Activated CD4-positive, alpha-beta memory T cell treated with anti-CD3 and anti-CD28 coated beads for 36 hours (primary cell): ENCODE results near the gene NEK11. TPM values are rescaled to one million over a fixed set of nuclear protein-coding genes. Genes with fewer than 3 reads are reported as not detected.

Experiments
- CTCF ChIA-PET: fragments of 350-600 bp; sonication (Branson Sonifier 250); formaldehyde crosslinking; loops from one replicate; lab custom pipeline; 2021; ENCODE audit warnings: antibody characterized with exemption, inconsistent platforms; lab: Charles Lee
- POLR2A ChIA-PET: fragments of 350-600 bp; sonication (Branson Sonifier 250); formaldehyde crosslinking; loops from one replicate; lab custom pipeline; 2021; ENCODE audit warnings: antibody characterized with exemption; lab: Charles Lee
- DNase-seq: peaks from one replicate; pipeline ENCODE4 v3.0.0-alpha.2; 2020
- H3K27ac Mint-ChIP-seq: one replicate; pipeline ENCODE4 v1.8.0; 2021; ENCODE audit warnings: mixed read lengths
- H3K27me3 Mint-ChIP-seq: one replicate; pipeline ENCODE4 v1.8.0; 2021; ENCODE audit warnings: mixed read lengths
- H3K36me3 Mint-ChIP-seq: one replicate; pipeline ENCODE4 v1.8.0; 2021; ENCODE audit warnings: mixed read lengths
- H3K4me1 Mint-ChIP-seq: one replicate; pipeline ENCODE4 v1.8.0; 2021; ENCODE audit warnings: low read depth, mixed read lengths
- H3K4me3 Mint-ChIP-seq: one replicate; pipeline ENCODE4 v1.8.0; 2021; ENCODE audit warnings: mild to moderate bottlenecking, mixed read lengths
- H3K9me3 Mint-ChIP-seq: one replicate; pipeline ENCODE4 v1.8.0; 2021; ENCODE audit warnings: mixed read lengths
- intact Hi-C: fragments of 100-400 bp; cut with micrococcal nuclease; formaldehyde crosslinking; loops from one replicate; pipeline ENCODE4 v1.15.1; 2023
- total RNA-seq, 2 experiments: library from RNA; stranded (reverse); gene quantifications; one replicate each; pipeline ENCODE4 v1.2.3, GENCODE V29; 2021

Gene NEK11
- total RNA-seq, 2 experiments from 2014 or later: 1.2 to 1.3 TPM

DNA sequence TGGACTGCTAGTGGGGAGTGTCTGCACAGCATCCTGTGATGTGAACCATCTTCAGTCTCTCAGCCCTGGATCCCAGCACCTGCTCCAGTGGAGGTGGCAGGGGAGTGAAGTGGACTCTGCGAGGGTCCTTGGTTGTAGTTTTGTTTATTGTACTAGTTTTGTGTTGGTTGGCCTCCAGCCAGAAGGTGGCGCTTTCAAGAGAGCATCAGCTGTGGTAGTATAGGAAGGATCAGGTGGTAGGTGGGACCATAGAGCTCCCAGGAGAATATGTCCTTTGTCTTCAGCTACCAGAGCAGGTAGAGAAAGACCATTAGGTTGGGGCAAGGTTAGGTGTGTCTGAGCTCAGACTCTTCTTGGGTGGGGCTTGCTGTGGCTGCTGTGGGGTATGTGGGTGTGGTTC, 20.9 kb downstream of the NEK11 start:
- no peak overlapping the region for H3K27ac Mint-ChIP-seq
- no peaks in the 10 kb centered on the region for H3K27me3 Mint-ChIP-seq
- H3K4me3 Mint-ChIP-seq: no peak overlapping the region
- intact Hi-C loops: no loop called here
- H3K4me1 Mint-ChIP-seq: peaks cover 8% of the 10 kb centered on the region
- ChIA-PET POLR2A (no interaction called here), CTCF (interaction anchor here (0.5 to 0.6 kb wide), 2 partner anchors 324 to 979 kb away, joined by 3 read pairs; no protein-coding TSS in a partner anchor)
- no peak for DNase-seq
- peaks cover 24% of the 10 kb centered on the region for H3K36me3 Mint-ChIP-seq
- H3K9me3 Mint-ChIP-seq: peaks cover 31% of the 10 kb centered on the region

DNA sequence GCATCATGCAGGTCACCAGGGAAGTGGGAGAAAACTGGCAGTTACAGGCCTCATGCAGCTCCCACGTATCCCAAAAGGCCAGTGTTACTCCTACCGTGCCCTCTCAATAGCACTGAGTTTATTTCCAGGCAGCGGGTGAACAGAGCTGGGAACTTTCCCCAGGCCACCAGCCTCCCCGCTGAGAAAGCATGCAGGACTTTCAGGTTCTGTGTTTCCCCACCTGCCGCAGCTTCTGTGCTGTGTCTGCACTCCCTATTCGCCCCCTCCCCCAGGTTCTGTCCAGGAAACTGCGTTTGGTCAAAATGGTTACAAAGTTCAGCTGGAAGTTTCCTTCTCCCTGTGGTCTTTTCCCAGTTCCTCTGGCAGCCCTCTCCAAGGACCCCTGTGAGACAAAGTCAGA, 21.4 kb downstream of the NEK11 start:
- intact Hi-C loops: no loop called here
- Mint-ChIP-seq H3K4me3 (no peak overlapping the region), H3K27me3 (no peaks in the 10 kb centered on the region), H3K36me3 (peaks cover 24% of the 10 kb centered on the region), H3K4me1 (peaks cover 4% of the 10 kb centered on the region), H3K9me3 (peaks cover 31% of the 10 kb centered on the region), H3K27ac (no peak overlapping the region)
- DNase-seq: no peak
- CTCF ChIA-PET: interaction anchor here (0.5 kb wide), 1 partner anchor 979 kb away, joined by 3 read pairs; no protein-coding TSS in a partner anchor
- POLR2A ChIA-PET: no interaction called here

DNA sequence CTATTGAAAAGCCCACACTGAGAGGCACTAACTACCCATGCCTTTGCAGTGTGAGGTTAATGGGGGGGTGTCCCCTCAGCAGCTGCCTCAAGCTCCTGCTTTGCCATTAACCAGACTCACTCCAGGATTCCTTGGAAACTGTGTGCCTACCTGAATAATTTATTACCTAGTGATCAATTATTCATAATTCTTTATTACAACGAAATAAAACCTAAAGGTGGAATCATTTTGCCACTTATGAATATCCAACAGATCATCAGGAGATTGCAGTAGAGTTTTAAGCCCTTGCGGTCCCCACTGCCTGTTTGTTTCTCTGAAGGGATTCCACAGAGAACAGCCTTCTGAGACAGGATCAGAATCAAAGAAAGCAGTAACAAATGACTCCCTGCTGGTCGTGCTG, 23.3 kb downstream of the NEK11 start:
- ChIA-PET POLR2A (no interaction called here), CTCF (no interaction called here)
- Mint-ChIP-seq H3K36me3 (peaks cover 8% of the 10 kb centered on the region), H3K9me3 (peaks cover 12% of the 10 kb centered on the region), H3K27me3 (no peaks in the 10 kb centered on the region), H3K4me1 (no peaks in the 10 kb centered on the region), H3K4me3 (no peak overlapping the region), H3K27ac (no peak overlapping the region)
- DNase-seq: no peak
- intact Hi-C loops: no loop called here

DNA sequence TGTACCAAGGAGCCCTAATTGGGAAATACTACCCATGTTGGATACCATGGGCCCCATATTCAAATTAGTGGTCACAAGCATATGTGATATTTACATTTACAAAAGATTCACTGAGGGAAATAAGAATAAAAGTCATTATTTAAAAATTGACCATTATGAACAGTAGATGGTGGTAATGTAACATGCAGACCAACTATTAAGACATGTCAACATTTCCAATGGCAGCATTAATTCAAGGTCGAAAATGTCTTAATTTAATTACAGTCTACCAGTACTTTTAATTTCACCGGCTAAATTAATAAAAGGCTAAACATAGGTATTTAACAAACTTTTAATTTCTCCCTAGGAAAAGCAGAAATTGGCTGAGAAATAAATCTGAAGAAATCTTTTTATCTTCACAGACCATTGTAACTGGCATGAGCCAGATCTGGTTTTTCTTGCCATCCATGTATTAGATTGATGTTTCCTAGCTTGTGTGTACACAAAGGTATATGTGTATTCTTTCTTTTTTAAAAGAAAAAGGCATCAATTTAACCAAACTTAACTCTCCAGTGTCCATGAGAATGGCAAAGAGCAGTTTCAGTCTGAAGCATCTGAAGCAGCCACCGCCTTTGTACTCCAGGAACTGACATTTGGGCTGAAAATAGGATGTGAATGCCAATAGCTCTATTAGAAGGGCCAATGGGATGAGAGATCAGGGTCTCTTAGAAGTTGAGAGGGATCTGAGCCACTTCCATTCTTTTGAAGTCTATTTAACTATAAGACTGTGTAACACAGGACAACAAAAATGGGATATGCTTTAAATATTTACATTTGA, 26.6 kb downstream of the NEK11 start:
- H3K4me3 Mint-ChIP-seq: no peak overlapping the region
- CTCF ChIA-PET: interaction anchor here (1.0 kb wide), 1 partner anchor 20 kb away, joined by 5 read pairs; no protein-coding TSS in a partner anchor
- intact Hi-C loops: no loop called here
- no peaks in the 10 kb centered on the region for H3K27me3 Mint-ChIP-seq
- no peaks in the 10 kb centered on the region for H3K4me1 Mint-ChIP-seq
- H3K9me3 Mint-ChIP-seq: no peaks in the 10 kb centered on the region
- no peak for DNase-seq
- POLR2A ChIA-PET: no interaction called here
- no peak overlapping the region for H3K27ac Mint-ChIP-seq
- H3K36me3 Mint-ChIP-seq: peaks cover 2% of the 10 kb centered on the region

DNA sequence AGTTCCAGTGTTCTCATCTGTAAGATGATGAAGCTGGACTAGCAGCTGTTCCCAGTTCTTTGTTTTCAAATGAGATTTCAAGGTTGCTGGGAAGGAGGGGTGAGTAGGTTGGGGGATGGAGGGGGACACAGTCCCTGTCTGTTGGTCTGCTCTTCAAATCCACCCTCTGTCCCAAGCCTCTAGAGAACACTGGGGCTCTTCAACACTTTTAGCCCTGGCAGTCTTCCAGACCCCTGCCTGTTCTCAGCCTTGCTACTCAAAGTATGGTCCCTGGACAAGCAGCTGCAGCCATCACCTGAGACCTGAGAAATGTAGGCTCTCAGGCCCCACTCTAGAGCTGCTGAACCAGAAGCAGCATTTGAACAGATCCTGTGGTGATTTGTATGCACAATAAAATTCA, 41.3 kb downstream of the NEK11 start:
- Mint-ChIP-seq H3K9me3 (no peaks in the 10 kb centered on the region), H3K36me3 (no peaks in the 10 kb centered on the region), H3K4me1 (peaks cover 8% of the 10 kb centered on the region), H3K27ac (no peak overlapping the region), H3K27me3 (no peaks in the 10 kb centered on the region), H3K4me3 (no peak overlapping the region)
- ChIA-PET POLR2A (interaction anchor here (0.6 kb wide), 1 partner anchor 17 kb away, joined by 3 read pairs; no protein-coding TSS in a partner anchor), CTCF (no interaction called here)
- no peak for DNase-seq
- intact Hi-C loops: no loop called here

DNA sequence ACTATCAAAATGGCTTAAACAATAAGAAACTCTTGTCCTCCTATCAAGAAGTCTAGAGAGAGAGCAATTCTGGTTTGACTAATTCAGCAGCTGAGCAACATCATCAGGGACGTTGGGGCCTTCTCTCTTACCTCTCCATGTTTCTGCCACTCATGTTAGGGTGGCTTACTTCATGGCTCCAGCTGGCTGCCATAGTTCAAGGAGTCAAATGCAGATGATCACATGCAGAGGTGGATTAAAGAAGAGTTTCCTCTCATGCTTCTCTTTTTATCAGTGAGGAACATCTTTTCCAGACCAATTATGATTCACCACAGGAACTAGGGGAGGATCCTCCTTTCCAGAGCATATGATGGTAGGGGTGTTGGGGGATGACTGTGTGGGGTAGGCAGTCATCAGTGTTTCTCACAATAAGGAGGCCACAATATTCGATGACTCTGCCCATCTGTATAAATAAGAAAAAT, 45.5 kb downstream of the NEK11 start:
- no peak for DNase-seq
- H3K9me3 Mint-ChIP-seq: no peaks in the 10 kb centered on the region
- no peak overlapping the region for H3K27ac Mint-ChIP-seq

DNA sequence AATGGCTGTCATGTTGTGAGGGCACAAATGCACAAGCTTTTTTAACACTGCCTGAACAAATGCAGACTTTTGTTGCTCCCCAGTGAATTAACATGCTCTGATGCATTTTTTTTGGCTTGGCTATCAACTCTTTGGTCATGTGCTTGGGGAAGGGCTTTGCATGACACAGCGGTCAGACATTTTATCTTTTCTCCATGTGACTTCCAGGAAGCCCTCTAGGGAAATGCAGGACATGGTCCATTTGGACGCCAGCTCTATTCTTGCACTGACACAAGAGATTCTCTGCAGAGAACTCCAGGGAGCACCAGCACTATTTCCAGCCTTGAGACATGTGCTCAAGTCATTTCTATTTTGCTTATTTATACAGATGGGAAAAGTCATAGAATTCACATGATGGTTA, 46.2 kb downstream of the NEK11 start:
- H3K9me3 Mint-ChIP-seq: no peaks in the 10 kb centered on the region
- intact Hi-C loops: no loop called here
- no peak for DNase-seq
- ChIA-PET CTCF (no interaction called here), POLR2A (no interaction called here)
- H3K27ac Mint-ChIP-seq: no peak overlapping the region
- H3K4me1 Mint-ChIP-seq: peaks cover 6% of the 10 kb centered on the region
- no peaks in the 10 kb centered on the region for H3K36me3 Mint-ChIP-seq
- no peak overlapping the region for H3K4me3 Mint-ChIP-seq
- H3K27me3 Mint-ChIP-seq: no peaks in the 10 kb centered on the region

More for the DNA sequence above, 45.5 kb downstream of the NEK11 start:
- CTCF ChIA-PET: no interaction called here
- intact Hi-C loops: no loop called here
- Mint-ChIP-seq H3K36me3 (no peaks in the 10 kb centered on the region), H3K4me3 (no peak overlapping the region), H3K27me3 (no peaks in the 10 kb centered on the region), H3K4me1 (peaks cover 6% of the 10 kb centered on the region)
- POLR2A ChIA-PET: no interaction called here

DNA sequence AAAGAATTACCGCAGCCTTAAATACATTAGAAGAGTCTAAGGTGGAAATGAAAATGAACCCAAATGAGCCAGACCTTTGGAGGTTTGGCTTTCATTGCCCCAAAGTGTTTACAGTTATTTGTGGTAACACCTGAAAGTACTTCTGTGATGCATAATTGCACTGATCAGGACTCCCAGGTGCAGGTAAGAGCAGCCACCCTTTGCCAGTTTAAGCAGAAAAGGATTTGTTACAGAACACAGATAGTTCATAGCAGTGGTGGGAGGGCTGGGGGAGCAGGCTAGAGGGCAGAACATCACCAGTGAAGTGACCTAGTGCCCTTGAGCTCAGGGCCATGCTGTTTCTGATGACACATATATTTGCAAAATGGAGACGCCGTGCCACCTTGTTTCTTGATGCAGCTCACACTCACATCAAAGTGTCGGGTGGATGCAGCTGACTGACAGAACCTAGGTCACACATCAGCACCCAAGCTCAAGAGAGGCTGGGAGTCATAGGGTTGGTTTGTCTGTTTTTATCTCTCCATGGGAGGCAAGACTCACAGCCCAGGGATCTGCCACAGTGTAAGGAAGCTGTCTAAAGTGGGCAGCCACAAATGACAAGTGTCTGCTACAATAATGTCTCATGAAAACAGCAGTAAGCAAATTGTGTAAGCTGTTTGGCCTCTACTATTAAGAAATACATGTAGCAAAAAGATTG, 49.1 kb downstream of the NEK11 start:
- DNase-seq: no peak
- H3K27me3 Mint-ChIP-seq: no peaks in the 10 kb centered on the region
- H3K36me3 Mint-ChIP-seq: no peaks in the 10 kb centered on the region
- ChIA-PET CTCF (no interaction called here), POLR2A (no interaction called here)
- H3K27ac Mint-ChIP-seq: no peak overlapping the region
- peaks cover 6% of the 10 kb centered on the region for H3K4me1 Mint-ChIP-seq
- H3K9me3 Mint-ChIP-seq: no peaks in the 10 kb centered on the region
- intact Hi-C loops: no loop called here
- no peak overlapping the region for H3K4me3 Mint-ChIP-seq

DNA sequence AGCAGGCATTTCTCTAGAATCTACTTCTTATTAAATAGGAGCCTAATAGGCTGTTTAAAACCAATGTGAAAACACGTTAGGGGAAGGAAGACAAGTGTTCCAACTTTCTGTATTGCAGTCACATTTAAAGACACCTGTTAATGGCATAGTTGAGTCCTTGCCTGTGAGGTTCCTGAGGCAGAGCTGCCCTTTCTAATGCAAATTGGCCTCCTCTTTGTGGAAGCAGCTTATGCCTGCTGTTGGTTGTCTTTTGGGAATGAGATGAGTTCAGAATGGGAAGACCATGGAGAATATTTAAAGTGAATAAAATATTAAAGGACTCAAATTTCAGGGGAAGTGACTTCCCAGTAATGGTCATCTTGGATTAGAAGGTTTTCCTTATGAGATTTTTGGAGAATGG, 51.2 kb downstream of the NEK11 start:
- intact Hi-C loops: no loop called here
- no peak overlapping the region for H3K27ac Mint-ChIP-seq
- H3K36me3 Mint-ChIP-seq: no peaks in the 10 kb centered on the region
- no peaks in the 10 kb centered on the region for H3K9me3 Mint-ChIP-seq
- H3K4me3 Mint-ChIP-seq: no peak overlapping the region
- no peak for DNase-seq
- POLR2A ChIA-PET: no interaction called here
- no peaks in the 10 kb centered on the region for H3K4me1 Mint-ChIP-seq
- H3K27me3 Mint-ChIP-seq: no peaks in the 10 kb centered on the region
- CTCF ChIA-PET: no interaction called here

DNA sequence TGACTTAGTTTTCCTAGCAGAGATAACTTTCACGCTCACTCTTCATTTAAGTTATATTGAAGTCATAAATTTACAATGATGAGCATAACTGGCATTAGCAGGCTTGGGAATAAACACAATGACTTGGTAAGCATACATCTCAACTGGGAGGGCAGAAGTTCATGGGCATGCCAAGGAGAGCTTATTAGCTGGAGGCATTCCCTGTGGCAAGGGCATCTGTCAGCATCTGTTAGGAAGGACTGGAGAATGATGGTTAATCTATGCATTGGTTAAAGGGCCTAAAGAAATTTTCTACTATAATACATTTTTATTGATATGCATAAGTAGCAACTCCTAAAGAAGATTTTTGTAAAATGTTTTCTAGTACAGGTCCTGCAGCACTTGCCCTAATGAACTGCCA, 52.4 kb downstream of the NEK11 start:
- H3K36me3 Mint-ChIP-seq: no peaks in the 10 kb centered on the region
- no peaks in the 10 kb centered on the region for H3K4me1 Mint-ChIP-seq
- intact Hi-C loops: no loop called here
- no peak for DNase-seq
- POLR2A ChIA-PET: no interaction called here
- H3K27me3 Mint-ChIP-seq: no peaks in the 10 kb centered on the region
- H3K9me3 Mint-ChIP-seq: no peaks in the 10 kb centered on the region
- H3K27ac Mint-ChIP-seq: no peak overlapping the region
- no peak overlapping the region for H3K4me3 Mint-ChIP-seq
- CTCF ChIA-PET: no interaction called here

DNA sequence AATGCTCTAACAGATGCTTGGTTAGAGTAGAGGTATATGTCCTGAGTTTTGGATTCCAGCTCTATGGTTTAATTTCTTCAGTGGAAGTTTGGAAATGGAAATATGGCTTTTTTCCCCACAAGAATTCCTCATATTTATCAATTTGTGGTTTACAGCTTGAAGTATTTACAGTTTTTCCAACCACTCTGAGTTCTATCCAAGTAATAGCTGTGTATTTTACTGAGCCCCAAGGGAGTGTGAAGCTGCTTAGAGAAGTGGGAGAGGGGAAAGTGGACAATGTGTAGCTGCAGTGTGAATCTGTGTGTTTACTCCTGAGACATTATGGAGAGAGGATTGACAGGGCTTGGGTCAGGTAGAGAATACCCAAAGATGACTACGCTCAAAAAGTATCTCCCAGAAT, 54.5 kb downstream of the NEK11 start:
- no peaks in the 10 kb centered on the region for H3K36me3 Mint-ChIP-seq
- intact Hi-C loops: no loop called here
- no peak overlapping the region for H3K27ac Mint-ChIP-seq
- H3K27me3 Mint-ChIP-seq: no peaks in the 10 kb centered on the region
- no peaks in the 10 kb centered on the region for H3K9me3 Mint-ChIP-seq
- no peaks in the 10 kb centered on the region for H3K4me1 Mint-ChIP-seq
- H3K4me3 Mint-ChIP-seq: no peak overlapping the region
- POLR2A ChIA-PET: no interaction called here
- DNase-seq: no peak
- CTCF ChIA-PET: no interaction called here

DNA sequence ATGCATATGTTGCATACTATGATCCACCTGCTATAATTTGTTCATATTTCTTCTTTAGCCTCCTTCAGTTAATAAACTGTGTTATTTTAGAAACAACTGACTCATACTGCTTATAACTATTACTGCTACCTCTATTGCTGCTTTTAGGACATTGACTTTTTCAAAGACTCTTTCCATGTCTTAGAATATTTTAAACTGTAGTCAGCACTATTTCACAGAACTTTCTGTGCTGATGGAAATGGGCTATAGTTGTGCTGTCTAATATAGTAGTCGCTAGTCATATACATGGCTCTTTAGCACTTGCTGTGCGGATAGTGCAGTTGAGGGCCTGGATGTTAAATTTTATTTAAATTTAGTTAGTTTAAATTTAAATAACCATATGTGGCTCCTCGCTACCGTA, 55.6 kb downstream of the NEK11 start:
- Mint-ChIP-seq H3K36me3 (no peaks in the 10 kb centered on the region), H3K4me1 (no peaks in the 10 kb centered on the region), H3K27me3 (no peaks in the 10 kb centered on the region), H3K4me3 (no peak overlapping the region), H3K27ac (no peak overlapping the region), H3K9me3 (no peaks in the 10 kb centered on the region)
- intact Hi-C loops: no loop called here
- no peak for DNase-seq
- ChIA-PET POLR2A (no interaction called here), CTCF (no interaction called here)
